HCT116 (cell line): ENCODE measurements around the gene STX1A. TPM values are rescaled to one million over a fixed set of nuclear protein-coding genes. Genes with fewer than 3 reads are reported as not detected.
A peak's percentile ranks its signal among the peaks of the same experiment; 100 is the strongest.

Experiments
- ATAC-seq: fragments of 200-7000 bp; cut with Tn5 transposase; 2 replicates; pipeline ENCODE4 v1.9.1; 2020; ENCODE audit warnings: mild to moderate bottlenecking, moderate library complexity
- BruUV-seq: library from RNA; stranded (reverse); fragments of 400-500 nt; replicated peaks from 2 replicates; lab custom pipeline; 2021; lab: Mats Ljungman, UMichigan
- CTCF ChIA-PET: fragments of 300-600 bp; sonication (Branson Sonifier 250); formaldehyde crosslinking; loops from one replicate; lab custom pipeline; 2021; ENCODE audit warnings: antibody characterized with exemption; lab: Charles Lee
- POLR2A ChIA-PET: fragments of 300-600, 350-600 bp; sonication (Branson Sonifier 250); formaldehyde crosslinking; loops from one replicate; lab custom pipeline; 2021; ENCODE audit warnings: antibody characterized with exemption; lab: Charles Lee
- RAD21 ChIA-PET, 2 experiments: fragments of 300-600 bp; sonication (Branson Sonifier 250); formaldehyde crosslinking; loops; one replicate each; lab custom pipeline; 2023; ENCODE audit warnings: low total read pairs in 2 of 2; ENCODE audit not compliant: uncharacterized antibody in 2 of 2, unreplicated experiment in 2 of 2, low non-redundant PET in 1 of 2; lab: Charles Lee
- DNase-seq: peaks from one replicate; pipeline ENCODE4 v3.0.0-alpha.2; 2010; ENCODE audit warnings: low read depth, low spot score
- H2AFZ ChIP-seq: fragments of 200-600 bp; shearing (Covaris generic), sonication (generic); 2 replicates; pipeline ENCODE4 v1.6.1; 2017; ENCODE audit warnings: low read depth, mixed run types, mixed read lengths, antibody characterized with exemption, low read length; ENCODE audit not compliant: poor library complexity, severe bottlenecking
- H3K27ac ChIP-seq: 2 replicates; pipeline ENCODE4 v1.5.1; 2012; ENCODE audit warnings: low read depth, low read length
- H3K27me3 ChIP-seq: fragments of 200-600 bp; sonication (generic); 2 replicates; pipeline ENCODE4 v1.6.1; 2016; ENCODE audit warnings: mixed run types, low read length, mixed read lengths; ENCODE audit not compliant: insufficient read depth
- H3K36me3 ChIP-seq, 2 experiments: fragments of 200-500 bp in 1 of 2; fragments of 200-600 bp in 1 of 2; sonication (Bioruptor generic) in 1 of 2; sonication (generic) in 1 of 2; 2 replicates each; pipeline versions ENCODE4 v1.5.1 to v1.6.1; 2014 to 2016; ENCODE audit warnings: low read length in 2 of 2, inconsistent platforms in 1 of 2, mixed read lengths in 1 of 2, mixed run types in 1 of 2; ENCODE audit not compliant: insufficient read depth in 2 of 2, control insufficient read depth in 1 of 2
- H3K4me1 ChIP-seq, 2 experiments: fragments of 200-600 bp in 1 of 2; sonication (generic) in 1 of 2; 2 replicates each; pipeline versions ENCODE4 v1.5.1 to v1.6.1; 2012 to 2017; ENCODE audit warnings: low read length in 2 of 2, inconsistent platforms in 1 of 2, mild to moderate bottlenecking in 1 of 2, mixed read lengths in 1 of 2, mixed run types in 1 of 2, moderate library complexity in 1 of 2; ENCODE audit not compliant: insufficient read depth in 2 of 2, control insufficient read depth in 1 of 2
- H3K4me2 ChIP-seq: fragments of 200-600 bp; sonication (generic); 2 replicates; pipeline ENCODE4 v1.6.1; 2017; ENCODE audit warnings: mixed run types, low read length, mixed read lengths
- H3K4me3 ChIP-seq, 2 experiments: fragments of 200-600 bp in 1 of 2; sonication (generic) in 1 of 2; replicated peaks in 1 of 2; 2 replicates each; pipeline ENCODE4 v1.5.1; 2011 to 2016; ENCODE audit warnings: low read length in 2 of 2, control low read depth in 1 of 2, low read depth in 1 of 2, mild to moderate bottlenecking in 1 of 2, mixed read lengths in 1 of 2, mixed run types in 1 of 2
- H3K79me2 ChIP-seq: fragments of 200-600 bp; sonication (generic); 2 replicates; pipeline ENCODE4 v1.6.1; 2017; ENCODE audit warnings: mild to moderate bottlenecking, mixed run types, low read length, moderate library complexity, mixed read lengths; ENCODE audit not compliant: insufficient read depth
- H3K9ac ChIP-seq: fragments of 200-600 bp; sonication (generic); 2 replicates; pipeline ENCODE4 v1.6.1; 2016; ENCODE audit warnings: low read length, mixed read lengths
- H3K9me2 ChIP-seq: fragments of 200-600 bp; sonication (generic), shearing (Covaris generic); 2 replicates; pipeline ENCODE4 v1.6.1; 2017; ENCODE audit warnings: mixed run types, mild to moderate bottlenecking, moderate library complexity; ENCODE audit not compliant: insufficient read depth
- H3K9me3 ChIP-seq, 2 experiments: fragments of 200-500 bp in 1 of 2; fragments of 200-600 bp in 1 of 2; sonication (Bioruptor generic) in 1 of 2; sonication (generic) in 1 of 2; 2 replicates each; pipeline ENCODE4 v1.6.1; 2014 to 2017; ENCODE audit warnings: low read length in 2 of 2, mixed read lengths in 2 of 2, inconsistent platforms in 1 of 2, low read depth in 1 of 2, mild to moderate bottlenecking in 1 of 2, mixed run types in 1 of 2, moderate library complexity in 1 of 2; ENCODE audit not compliant: control insufficient read depth in 1 of 2, insufficient read depth in 1 of 2
- H4K20me1 ChIP-seq: fragments of 200-600 bp; sonication (generic), shearing (Covaris generic); 2 replicates; pipeline ENCODE4 v1.6.1; 2017; ENCODE audit warnings: mixed run types, mild to moderate bottlenecking, moderate library complexity; ENCODE audit not compliant: insufficient read depth
- CEBPB ChIP-seq: IDR thresholded peaks from 2 replicates; pipeline ENCODE4 v1.6.1; 2012; ENCODE audit warnings: low read depth
- EGR1 ChIP-seq: IDR thresholded peaks from 2 replicates; pipeline ENCODE4 v1.6.1; 2012; ENCODE audit warnings: low read depth
- EZH2phosphoT487 ChIP-seq: fragments of 200-600 bp; IDR thresholded peaks from 2 replicates; pipeline ENCODE4 v1.6.1; 2018; ENCODE audit warnings: antibody characterized with exemption, borderline replicate concordance
- FOSL1 ChIP-seq: IDR thresholded peaks from 2 replicates; pipeline ENCODE4 v1.6.1; 2012; ENCODE audit warnings: low read depth
- JUND ChIP-seq: IDR thresholded peaks from 2 replicates; pipeline ENCODE4 v1.6.1; 2012
- POLR2A ChIP-seq: IDR thresholded peaks from 2 replicates; pipeline ENCODE4 v1.7.0; 2011; ENCODE audit warnings: borderline replicate concordance; ENCODE audit not compliant: insufficient read depth, insufficient read length; ENCODE audit errors: extremely low read depth
- RAD21 ChIP-seq: IDR thresholded peaks from 2 replicates; pipeline ENCODE4 v1.6.1; 2012; ENCODE audit warnings: low read depth, mild to moderate bottlenecking
- SIN3A ChIP-seq: IDR thresholded peaks from 2 replicates; pipeline ENCODE4 v1.6.1; 2012; ENCODE audit warnings: low read depth
- SP1 ChIP-seq: IDR thresholded peaks from 2 replicates; pipeline ENCODE4 v1.6.1; 2012; ENCODE audit warnings: low read depth
- SRF ChIP-seq: IDR thresholded peaks from 2 replicates; pipeline ENCODE4 v1.6.1; 2012; ENCODE audit warnings: low read depth
- TCF7L2 ChIP-seq: IDR thresholded peaks from 2 replicates; pipeline ENCODE4 v1.7.0; 2011; ENCODE audit warnings: borderline replicate concordance, inconsistent platforms; ENCODE audit not compliant: insufficient read depth, insufficient read length; ENCODE audit errors: extremely low read depth
- YY1 ChIP-seq: IDR thresholded peaks from 2 replicates; pipeline ENCODE4 v1.6.1; 2011; ENCODE audit warnings: low read length, low read depth, moderate library complexity, mild to moderate bottlenecking; ENCODE audit not compliant: insufficient replicate concordance; ENCODE audit errors: extremely low read depth
- intact Hi-C: fragments of 100-400 bp; cut with micrococcal nuclease; formaldehyde crosslinking; loops from 2 replicates; pipeline ENCODE4 v1.10.0; 2022
- total RNA-seq: library from RNA; stranded (reverse); gene quantifications from one replicate; pipeline ENCODE4 v1.2.1, GENCODE V29; 2021; ENCODE audit not compliant: unreplicated experiment
- TF ChIP-seq, protein P1 (sequence below): IDR thresholded peaks from 2 replicates; pipeline ENCODE4 v1.6.1; 2012
- TF ChIP-seq, protein P2 (sequence below): IDR thresholded peaks from 2 replicates; pipeline ENCODE4 v1.6.1; 2012; ENCODE audit warnings: low read depth
- TF ChIP-seq, protein P3 (sequence below), 3 experiments: fragments of 200-600 bp in 1 of 3; sonication (generic) in 1 of 3; IDR thresholded peaks in 2 of 3; conservative IDR thresholded peaks in 1 of 3; 2 replicates each; pipeline ENCODE4 v1.5.1; 2012 to 2017; ENCODE audit warnings: low read depth in 2 of 3, low read length in 2 of 3, antibody characterized with exemption in 1 of 3, borderline replicate concordance in 1 of 3, control low read depth in 1 of 3, mild to moderate bottlenecking in 1 of 3, mixed read lengths in 1 of 3, mixed run types in 1 of 3, moderate library complexity in 1 of 3; ENCODE audit not compliant: insufficient read depth in 1 of 3
- TF ChIP-seq, protein P4 (sequence below): IDR thresholded peaks from 2 replicates; pipeline ENCODE4 v1.6.1; 2012

STX1A gene
- total RNA-seq, 1 experiment from 2014 or later: 39.4 TPM

GRCh38 chr7:73734619-73735527 is 15.4 kb upstream of the STX1A start (continued):
- TF ChIP-seq, protein P1, sequence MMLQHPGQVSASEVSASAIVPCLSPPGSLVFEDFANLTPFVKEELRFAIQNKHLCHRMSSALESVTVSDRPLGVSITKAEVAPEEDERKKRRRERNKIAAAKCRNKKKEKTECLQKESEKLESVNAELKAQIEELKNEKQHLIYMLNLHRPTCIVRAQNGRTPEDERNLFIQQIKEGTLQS: no peak
- no peak for TF ChIP-seq CEBPB
- no peak for TF ChIP-seq TCF7L2
- TF ChIP-seq YY1: peak; percentile 30

GRCh38 chr7:73732397-73732796 is 12.9 kb upstream of the STX1A start:
- H3K4me1 ChIP-seq: peaks cover 7 to 34% of the 10 kb centered on the region in 2 experiments
- no peaks in the 10 kb centered on the region for H3K9me3 ChIP-seq
- peaks cover 10% of the 10 kb centered on the region for H3K79me2 ChIP-seq
- no peak overlapping the region for H3K4me2 ChIP-seq
- H3K36me3 ChIP-seq: peaks cover 6 to 17% of the 10 kb centered on the region in 2 experiments; a peak in 1 of 4 replicates
- CTCF ChIA-PET: interaction anchor here (1.9 kb wide), 1 partner anchor 125 kb away, joined by 5 read pairs; no protein-coding TSS in a partner anchor
- POLR2A ChIA-PET: no interaction called here
- RAD21 ChIA-PET: no interaction called here
- no peak overlapping the region for H3K27ac ChIP-seq
- H3K27me3 ChIP-seq: no peaks in the 10 kb centered on the region
- no peak overlapping the region for H3K9ac ChIP-seq
- no peak overlapping the region for H3K4me3 ChIP-seq
- no peaks in the 10 kb centered on the region for H3K9me2 ChIP-seq
- intact Hi-C loops: loop anchor here (10.0 kb wide), 1 partner anchor 408 kb away; the partner anchor contains the start of genes FKBP6 and TRIM50
- no peak for ATAC-seq
- no peak for DNase-seq
- TF ChIP-seq, protein P2, sequence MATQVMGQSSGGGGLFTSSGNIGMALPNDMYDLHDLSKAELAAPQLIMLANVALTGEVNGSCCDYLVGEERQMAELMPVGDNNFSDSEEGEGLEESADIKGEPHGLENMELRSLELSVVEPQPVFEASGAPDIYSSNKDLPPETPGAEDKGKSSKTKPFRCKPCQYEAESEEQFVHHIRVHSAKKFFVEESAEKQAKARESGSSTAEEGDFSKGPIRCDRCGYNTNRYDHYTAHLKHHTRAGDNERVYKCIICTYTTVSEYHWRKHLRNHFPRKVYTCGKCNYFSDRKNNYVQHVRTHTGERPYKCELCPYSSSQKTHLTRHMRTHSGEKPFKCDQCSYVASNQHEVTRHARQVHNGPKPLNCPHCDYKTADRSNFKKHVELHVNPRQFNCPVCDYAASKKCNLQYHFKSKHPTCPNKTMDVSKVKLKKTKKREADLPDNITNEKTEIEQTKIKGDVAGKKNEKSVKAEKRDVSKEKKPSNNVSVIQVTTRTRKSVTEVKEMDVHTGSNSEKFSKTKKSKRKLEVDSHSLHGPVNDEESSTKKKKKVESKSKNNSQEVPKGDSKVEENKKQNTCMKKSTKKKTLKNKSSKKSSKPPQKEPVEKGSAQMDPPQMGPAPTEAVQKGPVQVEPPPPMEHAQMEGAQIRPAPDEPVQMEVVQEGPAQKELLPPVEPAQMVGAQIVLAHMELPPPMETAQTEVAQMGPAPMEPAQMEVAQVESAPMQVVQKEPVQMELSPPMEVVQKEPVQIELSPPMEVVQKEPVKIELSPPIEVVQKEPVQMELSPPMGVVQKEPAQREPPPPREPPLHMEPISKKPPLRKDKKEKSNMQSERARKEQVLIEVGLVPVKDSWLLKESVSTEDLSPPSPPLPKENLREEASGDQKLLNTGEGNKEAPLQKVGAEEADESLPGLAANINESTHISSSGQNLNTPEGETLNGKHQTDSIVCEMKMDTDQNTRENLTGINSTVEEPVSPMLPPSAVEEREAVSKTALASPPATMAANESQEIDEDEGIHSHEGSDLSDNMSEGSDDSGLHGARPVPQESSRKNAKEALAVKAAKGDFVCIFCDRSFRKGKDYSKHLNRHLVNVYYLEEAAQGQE: no peak
- no peak for TF ChIP-seq SRF
- no peak for TF ChIP-seq SIN3A
- TF ChIP-seq EGR1: no peak
- no peak for TF ChIP-seq YY1
- TF ChIP-seq, protein P3, sequence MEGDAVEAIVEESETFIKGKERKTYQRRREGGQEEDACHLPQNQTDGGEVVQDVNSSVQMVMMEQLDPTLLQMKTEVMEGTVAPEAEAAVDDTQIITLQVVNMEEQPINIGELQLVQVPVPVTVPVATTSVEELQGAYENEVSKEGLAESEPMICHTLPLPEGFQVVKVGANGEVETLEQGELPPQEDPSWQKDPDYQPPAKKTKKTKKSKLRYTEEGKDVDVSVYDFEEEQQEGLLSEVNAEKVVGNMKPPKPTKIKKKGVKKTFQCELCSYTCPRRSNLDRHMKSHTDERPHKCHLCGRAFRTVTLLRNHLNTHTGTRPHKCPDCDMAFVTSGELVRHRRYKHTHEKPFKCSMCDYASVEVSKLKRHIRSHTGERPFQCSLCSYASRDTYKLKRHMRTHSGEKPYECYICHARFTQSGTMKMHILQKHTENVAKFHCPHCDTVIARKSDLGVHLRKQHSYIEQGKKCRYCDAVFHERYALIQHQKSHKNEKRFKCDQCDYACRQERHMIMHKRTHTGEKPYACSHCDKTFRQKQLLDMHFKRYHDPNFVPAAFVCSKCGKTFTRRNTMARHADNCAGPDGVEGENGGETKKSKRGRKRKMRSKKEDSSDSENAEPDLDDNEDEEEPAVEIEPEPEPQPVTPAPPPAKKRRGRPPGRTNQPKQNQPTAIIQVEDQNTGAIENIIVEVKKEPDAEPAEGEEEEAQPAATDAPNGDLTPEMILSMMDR (IDR thresholded peaks at IDR 0.05 in 2 of 3, conservative IDR thresholded peaks at IDR 0.05 in 1 of 3; ENCODE audit: borderline replicate concordance in 1 of 3, insufficient read depth in 1 of 3, low read depth in 2 of 3, low read length in 2 of 3): no peak
- TF ChIP-seq, protein P4, sequence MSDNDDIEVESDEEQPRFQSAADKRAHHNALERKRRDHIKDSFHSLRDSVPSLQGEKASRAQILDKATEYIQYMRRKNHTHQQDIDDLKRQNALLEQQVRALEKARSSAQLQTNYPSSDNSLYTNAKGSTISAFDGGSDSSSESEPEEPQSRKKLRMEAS: no peak
- no peak for TF ChIP-seq EZH2phosphoT487
- TF ChIP-seq FOSL1: no peak
- TF ChIP-seq RAD21: no peak
- TF ChIP-seq CEBPB: no peak
- no peak for TF ChIP-seq SP1
- no peak for TF ChIP-seq JUND
- no peak for TF ChIP-seq POLR2A
- no TSS peak for BruUV-seq
- H2AFZ ChIP-seq: no peak overlapping the region
- H4K20me1 ChIP-seq: 0 out of 2 replicates have a peak, but pooled peaks cover 4% of the 10 kb centered on the region
